Measurements from ENCODE around the gene ZP1. TPM values are rescaled to one million over a fixed set of nuclear protein-coding genes. Genes with fewer than 3 reads are reported as not detected.

The ZP1 gene
- total and polyA plus RNA-seq, 2 of the 4 experiments (the other 2 are of a cell fraction): 0.18 to 1.6 TPM

DNA sequence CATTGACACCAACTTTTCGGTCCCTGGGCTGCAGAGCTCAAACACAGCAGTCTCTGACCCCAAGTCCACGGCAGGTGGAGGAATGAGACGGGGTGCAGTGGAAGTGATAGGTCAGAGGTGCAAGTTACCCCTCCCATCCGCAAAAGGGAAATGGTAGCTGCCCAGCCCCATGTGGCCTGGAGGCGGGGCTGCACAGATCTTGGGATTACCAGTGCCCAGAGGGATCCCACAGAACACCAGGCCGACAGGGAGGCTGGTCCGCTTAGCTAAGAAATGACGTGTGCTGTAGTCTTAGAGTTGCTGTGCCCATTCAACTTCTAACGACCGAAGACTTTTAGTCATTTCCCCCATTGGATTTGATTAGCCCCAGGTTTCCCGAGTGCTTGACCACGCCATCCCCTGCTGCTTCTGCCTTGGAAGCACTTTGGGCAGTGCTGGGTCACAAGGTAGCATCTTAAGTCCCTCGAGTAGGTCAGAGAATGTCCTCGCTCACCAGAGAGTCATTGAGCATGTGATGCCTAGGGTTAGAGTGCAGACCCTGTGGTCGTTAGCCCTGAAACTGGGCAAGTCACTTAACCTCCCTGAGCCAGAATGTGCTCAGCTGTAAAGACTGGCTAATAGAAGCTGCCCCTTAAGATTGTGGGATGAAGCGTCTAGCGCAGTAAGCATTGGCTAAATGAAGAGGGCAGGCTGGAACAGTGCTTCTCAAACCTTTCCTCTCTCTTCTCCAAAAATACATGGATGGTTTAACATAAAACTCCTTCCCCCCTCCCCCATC, 15.8 kb upstream of the ZP1 start:
- peaks cover 0 to 5% of the 10 kb centered on the region in 2 experiments; a peak in 1 of 4 replicates for H3K79me1 ChIP-seq (ENCODE audit: low read depth in 1 of 2, low read length in 2 of 2)
- CTCF ChIA-PET: no interaction called here
- dilution Hi-C loops (cut with HindIII; ENCODE audit: low sequenced_read_pairs, unreplicated experiment): no loop called here

More for the DNA sequence above, 15.8 kb upstream of the ZP1 start:
- Histone ChIP-seq H3K9ac (ENCODE audit: low read depth, low read length) (no peak overlapping the region), H3K4ac (ENCODE audit: low read depth, low read length) (no peak overlapping the region), H3K23ac (ENCODE audit: low read depth, low read length) (no peak overlapping the region), H3K18ac (ENCODE audit: low read depth, low read length) (no peak overlapping the region), H3K4me3 (ENCODE audit: insufficient read depth, low read depth, low read length) (no peak overlapping the region), H4K20me1 (ENCODE audit: insufficient read depth, low read length) (no peaks in the 10 kb centered on the region), H3K9me3 (ENCODE audit: control insufficient read depth, insufficient read depth, low read length) (no peaks in the 10 kb centered on the region), H4K8ac (ENCODE audit: low read depth in 2 of 2, low read length in 2 of 2) (no peak overlapping the region), H3K4me1 (ENCODE audit: control insufficient read depth, insufficient read depth, low read length) (peaks cover 2% of the 10 kb centered on the region; the same call in 1 of the 2 replicates), H3K4me2 (ENCODE audit: low read depth, low read length) (no peak overlapping the region), H2BK20ac (ENCODE audit: low read depth, low read length) (no peak overlapping the region), H3K9me1 (ENCODE audit: insufficient read depth, low read length) (no peaks in the 10 kb centered on the region), H2AFZ (replicated peaks; ENCODE audit: low read length, poor library complexity) (no peak overlapping the region), H4K5ac (ENCODE audit: low read depth, low read length) (no peak overlapping the region), H2BK120ac (ENCODE audit: low read depth, low read length) (no peak overlapping the region), H2BK15ac (ENCODE audit: low read depth, low read length) (no peak overlapping the region), H3K56ac (ENCODE audit: extremely low read depth, insufficient read depth, low read length) (no peak overlapping the region), H3K27me3 (ENCODE audit: control insufficient read depth, insufficient read depth, low read length) (no peaks in the 10 kb centered on the region), H4K91ac (ENCODE audit: insufficient read depth, low read depth, low read length) (no peak overlapping the region), H3K14ac (replicated peaks; ENCODE audit: low read depth, low read length) (no peak overlapping the region), H2AK9ac (replicated peaks; ENCODE audit: low read depth, low read length, poor library complexity) (no peak overlapping the region), H3K36me3 (ENCODE audit: control insufficient read depth, insufficient read depth, low read length) (peaks cover 32% of the 10 kb centered on the region), H2AK5ac (ENCODE audit: low read depth, low read length) (no peak overlapping the region), H2BK5ac (ENCODE audit: low read depth, low read length, poor library complexity, severe bottlenecking) (no peak overlapping the region), H3K27ac (ENCODE audit: insufficient read depth, low read length) (no peak overlapping the region)
- DNase-seq: no peak
- no peak for ATAC-seq (ENCODE audit: low read depth)
- POLR2A ChIA-PET (ENCODE audit: unreplicated experiment): no interaction called here
- 82% methylated on average over 4 of the region's 17 CpGs; no CpG with 5 or more reads in 1 of the 2 experiments for WGBS, 2 experiments (ENCODE audit: extremely low coverage in 2 of 2, insufficient read length in 1 of 2)
- intact Hi-C loops (cut with micrococcal nuclease) (no loop called here), in situ Hi-C loops (cut with MboI; ENCODE audit: low sequenced_read_pairs) (no loop called here)
- TF ChIP-seq RCOR1 (IDR thresholded peaks at IDR 0.05; ENCODE audit: insufficient replicate concordance, low read length) (no peak), NFE2L2 (IDR thresholded peaks at IDR 0.05; ENCODE audit: low read depth, low read length) (no peak)
- BruUV-seq (replicated peaks): no TSS peak
